Endothelial cell of umbilical vein (primary cell): ENCODE data around the gene NDUFA6. TPM values are rescaled to one million over a fixed set of nuclear protein-coding genes. Genes with fewer than 3 reads are reported as not detected.

Experiments used
- BruUV-seq: library from RNA; stranded (reverse); fragments of 400-500 nt; replicated peaks from 2 replicates; lab custom pipeline; 2021; lab: Mats Ljungman, UMichigan
- CTCF ChIA-PET: fragments of 300-600, 350-600 bp; sonication (Branson Sonifier 250); formaldehyde crosslinking; loops from one replicate; lab custom pipeline; 2021; ENCODE audit warnings: antibody characterized with exemption, inconsistent platforms; lab: Charles Lee
- POLR2A ChIA-PET: fragments of 300-600, 350-600 bp; sonication (Branson Sonifier 250); formaldehyde crosslinking; loops from one replicate; lab custom pipeline; 2021; ENCODE audit warnings: antibody characterized with exemption, inconsistent platforms; lab: Charles Lee
- DNase-seq: peaks from one replicate; pipeline ENCODE4 v3.0.0-alpha.2; 2011; ENCODE audit warnings: low read depth, low spot score
- FAIRE-seq: peaks from 2 replicates; lab custom pipeline; 2011; peaks lifted over from hg19 to GRCh38; lab: Jason Lieb, UNC
- H2AFZ ChIP-seq: 2 replicates; pipeline ENCODE4 v1.6.0; 2012; ENCODE audit warnings: low read depth, low read length, control low read depth, inconsistent platforms
- H3K27ac ChIP-seq: 2 replicates; pipeline ENCODE4 v1.5.1; 2011; ENCODE audit warnings: low read depth, mild to moderate bottlenecking, control low read depth, low read length, moderate library complexity; ENCODE audit not compliant: insufficient read depth
- H3K27me3 ChIP-seq, 2 experiments: 2 replicates each; pipeline versions ENCODE4 v1.6.0 to v1.6.1; 2011; ENCODE audit warnings: low read length in 2 of 2, mixed read lengths in 1 of 2; ENCODE audit not compliant: control insufficient read depth in 2 of 2, insufficient read depth in 2 of 2
- H3K36me3 ChIP-seq, 2 experiments: 2 replicates in 1 of 2; 3 replicates in 1 of 2; pipeline ENCODE4 v1.5.1; 2011; ENCODE audit warnings: low read length in 2 of 2, mild to moderate bottlenecking in 1 of 2, moderate library complexity in 1 of 2; ENCODE audit not compliant: control insufficient read depth in 2 of 2, insufficient read depth in 2 of 2; ENCODE audit errors: extremely low read depth in 1 of 2
- H3K4me1 ChIP-seq: 3 replicates; pipeline ENCODE4 v1.5.1; 2011; ENCODE audit warnings: mild to moderate bottlenecking, low read length; ENCODE audit not compliant: control insufficient read depth, insufficient read depth; ENCODE audit errors: extremely low read depth
- H3K4me2 ChIP-seq: 2 replicates; pipeline ENCODE4 v1.6.1; 2011; ENCODE audit warnings: low read length, control low read depth, mixed read lengths; ENCODE audit not compliant: insufficient read depth
- H3K4me3 ChIP-seq, 3 experiments: fragments of 200-600 bp in 1 of 3; sonication (generic), shearing (Covaris generic) in 1 of 3; replicated peaks in 1 of 3; 2 replicates each; pipeline ENCODE4 v1.5.1; 2011 to 2016; ENCODE audit warnings: control low read depth in 3 of 3, low read length in 3 of 3, mild to moderate bottlenecking in 2 of 3, inconsistent platforms in 1 of 3, low read depth in 1 of 3, moderate library complexity in 1 of 3; ENCODE audit not compliant: insufficient read depth in 1 of 3
- H3K79me2 ChIP-seq: 2 replicates; pipeline ENCODE4 v1.6.0; 2012; ENCODE audit warnings: low read length, inconsistent platforms; ENCODE audit not compliant: control insufficient read depth, insufficient read depth
- H3K9ac ChIP-seq: replicated peaks from 2 replicates; pipeline ENCODE3; 2011; ENCODE audit warnings: low read length, control low read depth; ENCODE audit not compliant: insufficient read depth; ENCODE audit errors: extremely low read depth
- H3K9me1 ChIP-seq: replicated peaks from 3 replicates; pipeline ENCODE4 v1.6.0; 2011; ENCODE audit warnings: mild to moderate bottlenecking, low read length; ENCODE audit not compliant: control insufficient read depth, insufficient read depth; ENCODE audit errors: extremely low read depth
- H3K9me3 ChIP-seq: replicated peaks from 2 replicates; pipeline ENCODE4 v1.5.1; 2012; ENCODE audit warnings: low read length, inconsistent platforms; ENCODE audit not compliant: control insufficient read depth, insufficient read depth
- H4K20me1 ChIP-seq: replicated peaks from 2 replicates; pipeline ENCODE3; 2011; ENCODE audit warnings: mild to moderate bottlenecking, low read length; ENCODE audit not compliant: control insufficient read depth, insufficient read depth; ENCODE audit errors: extremely low read depth
- CTCF ChIP-seq, 2 donors: IDR thresholded peaks; 1 replicate in 1 of 2; 2 replicates in 1 of 2; pipeline ENCODE4 v1.5.1; 2011; ENCODE audit warnings: low read length in 2 of 2, mild to moderate bottlenecking in 2 of 2, moderate library complexity in 2 of 2, control low read depth in 1 of 2, inconsistent platforms in 1 of 2, low read depth in 1 of 2; ENCODE audit not compliant: insufficient read depth in 1 of 2; ENCODE audit errors: extremely low read depth in 1 of 2
- EZH2 ChIP-seq: IDR thresholded peaks from 2 replicates; pipeline ENCODE4 v1.6.1; 2012; ENCODE audit warnings: borderline replicate concordance, low read depth, mild to moderate bottlenecking, moderate library complexity, low read length, inconsistent platforms; ENCODE audit not compliant: severe bottlenecking
- FOS ChIP-seq: IDR thresholded peaks from 2 replicates; pipeline ENCODE4 v1.6.1; 2011; ENCODE audit warnings: mild to moderate bottlenecking, low read length, moderate library complexity, borderline replicate concordance; ENCODE audit not compliant: insufficient read depth
- GATA2 ChIP-seq: IDR thresholded peaks from 2 replicates; pipeline ENCODE4 v1.7.0; 2011; ENCODE audit warnings: low read depth, mild to moderate bottlenecking, moderate library complexity, mixed read lengths, low read length; ENCODE audit not compliant: insufficient read length, insufficient read depth
- JUN ChIP-seq: IDR thresholded peaks from 2 replicates; pipeline ENCODE4 v1.6.1; 2011; ENCODE audit warnings: borderline replicate concordance, low read depth; ENCODE audit not compliant: insufficient read length, insufficient read depth
- MAX ChIP-seq: IDR thresholded peaks from 2 replicates; pipeline ENCODE4 v1.6.1; 2011; ENCODE audit not compliant: insufficient read depth, insufficient read length
- MYC ChIP-seq: IDR thresholded peaks from one replicate; pipeline ENCODE4 v1.6.1; 2011; ENCODE audit warnings: mild to moderate bottlenecking, low read depth, low read length
- POLR2A ChIP-seq: IDR thresholded peaks from 2 replicates; pipeline ENCODE4 v1.6.1; 2012; ENCODE audit warnings: low read depth, mild to moderate bottlenecking, control low read depth, low read length
- POLR2AphosphoS5 ChIP-seq: IDR thresholded peaks from 2 replicates; pipeline ENCODE4 v1.6.1; 2012; ENCODE audit warnings: low read depth, mild to moderate bottlenecking, control low read depth, low read length, moderate library complexity; ENCODE audit not compliant: insufficient read depth
- dilution Hi-C: fragments of 300-500 bp; cut with MboI; formaldehyde crosslinking; loops from one replicate; pipeline ENCODE4 v1.15.0; 2019; ENCODE audit warnings: low sequenced_read_pairs; ENCODE audit not compliant: extremely low pct_ligation_motif_present
- intact Hi-C: fragments of 100-400 bp; cut with micrococcal nuclease; formaldehyde crosslinking; loops from one replicate; pipeline ENCODE4 v1.10.0; 2022
- polyA plus RNA-seq, 4 experiments: library from polyadenylated mRNA; depleted of rRNA in 3 of 4; stranded (reverse) in 3 of 4; unstranded in 1 of 4; fragments of >200 nt; gene quantifications; 2 replicates each; pipeline versions ENCODE4 v1.2.1 to v1.2.3, GENCODE V29; 2011 to 2012; ENCODE audit warnings: missing spikeins in 1 of 4
- total RNA-seq: library from RNA; stranded (reverse); gene quantifications from 2 replicates; pipeline ENCODE4 v1.2.3, GENCODE V29; 2021

The NDUFA6 gene
- total and polyA plus RNA-seq, 2 donors (not counting 3 experiments of a cell fraction or from before 2014, with no cell fraction given): 66.1 to 95.7 TPM

GRCh38 chr22:42083119-42083518, 7.5 kb downstream of the NDUFA6 start:
- Histone ChIP-seq H3K4me2 (no peak overlapping the region), H3K4me3 (no peak overlapping the region), H3K79me2 (peaks cover 13% of the 10 kb centered on the region), H3K9me3 (no peaks in the 10 kb centered on the region), H3K36me3 (peaks cover 16 to 19% of the 10 kb centered on the region in 2 experiments), H3K9ac (no peak overlapping the region), H3K9me1 (no peaks in the 10 kb centered on the region), H2AFZ (no peak overlapping the region), H3K27me3 (no peaks in the 10 kb centered on the region), H4K20me1 (no peaks in the 10 kb centered on the region), H3K4me1 (peaks cover 12% of the 10 kb centered on the region), H3K27ac (no peak overlapping the region)
- TF ChIP-seq MAX: no peak
- TF ChIP-seq FOS: no peak
- TF ChIP-seq POLR2AphosphoS5: no peak
- TF ChIP-seq GATA2: no peak
- TF ChIP-seq POLR2A: no peak
- no peak for TF ChIP-seq EZH2
- no peak for TF ChIP-seq MYC
- TF ChIP-seq CTCF (IDR thresholded peaks at IDR 0.05; ENCODE audit: extremely low read depth in 1 of 2, insufficient read depth in 1 of 2, low read depth in 1 of 2, low read length in 2 of 2): no peak
- no peak for TF ChIP-seq JUN
- POLR2A ChIA-PET: no interaction called here
- dilution Hi-C loops: no loop called here
- intact Hi-C loops: no loop called here
- DNase-seq (no peak), FAIRE-seq (no peak)
- CTCF ChIA-PET: no interaction called here
- no TSS peak for BruUV-seq
